Mammary microvascular endothelial cell (primary cell): ENCODE results near the gene GP2. TPM values are rescaled to one million over a fixed set of nuclear protein-coding genes. Genes with fewer than 3 reads are reported as not detected.

Experiments used
- total RNA-seq: library from RNA; depleted of rRNA; stranded (reverse); fragments of >200 nt; gene quantifications from 2 replicates; pipeline ENCODE4 v1.2.3, GENCODE V29; 2015

Gene GP2
- total RNA-seq = not detected in 2 replicates

GRCh38 chr16:20327444-20328041 is at the start of gene GP2:
TSS of gene GP2 (minus strand) at chr16:20327513. CDS start at chr16:20326431, 1,082 bp downstream.

DNA sequence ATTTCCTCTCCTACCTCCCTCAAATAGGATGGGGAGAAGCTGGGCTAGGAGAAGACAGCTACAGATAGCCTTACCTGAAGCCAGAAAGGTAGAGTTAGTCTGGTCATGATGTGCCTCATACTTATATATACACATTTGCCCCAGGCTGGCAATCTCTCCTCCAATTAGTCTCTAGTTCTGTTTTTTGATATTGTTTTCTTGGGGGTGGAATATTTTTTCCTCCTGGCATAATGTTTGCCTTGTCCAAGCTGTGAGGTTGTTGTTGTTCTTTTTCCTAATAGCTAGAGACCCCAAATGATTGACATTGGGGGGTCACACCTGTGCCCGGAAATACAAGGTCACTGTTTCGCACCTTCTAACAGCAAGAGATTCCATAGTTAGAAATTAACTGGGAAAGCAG is 25.3 kb upstream of the GP2 start, which contains the start of gene UMOD:
Gene UMOD (minus strand): TSS at position 101 of the 400 bp plus-strand sequence. CDS start 1,978 bp downstream, outside the sequence.

Other genes with a start within 250 kb of the GP2 start
- gene UMOD, start 25.2 kb upstream of the GP2 start, total RNA-seq = not detected in 2 replicates
- gene PDILT, start 77.2 kb upstream of the GP2 start, total RNA-seq = not detected in 2 replicates
- gene ACSM5, start 82.0 kb upstream of the GP2 start, total RNA-seq = 0.27 TPM in 1 of 2 replicates, not detected in the other
- not detected in 2 replicates for gene ACSM2A, start 124.0 kb upstream of the GP2 start, total RNA-seq
- gene ACSM2B, start 248.9 kb upstream of the GP2 start, total RNA-seq = 0.05 and 0.07 TPM in 2 replicates